ENCODE results near the gene KRCC1.

DNA sequence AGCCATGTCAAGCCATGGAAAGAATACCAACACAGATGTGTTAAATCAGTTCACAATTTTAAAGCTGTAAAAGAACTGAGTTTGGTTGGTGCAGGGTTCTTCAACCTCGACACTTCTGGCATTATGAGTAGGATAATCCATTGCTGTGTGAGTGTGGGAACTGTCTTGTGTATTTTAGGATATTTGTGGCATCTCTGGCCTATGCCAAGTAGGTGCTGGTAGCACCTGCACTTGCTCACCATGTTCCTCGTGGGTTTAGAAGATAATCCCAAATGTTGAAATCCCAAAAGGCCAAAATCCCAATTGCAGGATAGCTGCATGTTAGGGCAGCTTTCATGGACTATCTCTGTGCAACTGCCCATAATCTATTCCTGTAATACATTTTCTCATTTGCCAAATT is 3.8 kb downstream of the KRCC1 start:
- TF ChIP-seq, protein P1, sequence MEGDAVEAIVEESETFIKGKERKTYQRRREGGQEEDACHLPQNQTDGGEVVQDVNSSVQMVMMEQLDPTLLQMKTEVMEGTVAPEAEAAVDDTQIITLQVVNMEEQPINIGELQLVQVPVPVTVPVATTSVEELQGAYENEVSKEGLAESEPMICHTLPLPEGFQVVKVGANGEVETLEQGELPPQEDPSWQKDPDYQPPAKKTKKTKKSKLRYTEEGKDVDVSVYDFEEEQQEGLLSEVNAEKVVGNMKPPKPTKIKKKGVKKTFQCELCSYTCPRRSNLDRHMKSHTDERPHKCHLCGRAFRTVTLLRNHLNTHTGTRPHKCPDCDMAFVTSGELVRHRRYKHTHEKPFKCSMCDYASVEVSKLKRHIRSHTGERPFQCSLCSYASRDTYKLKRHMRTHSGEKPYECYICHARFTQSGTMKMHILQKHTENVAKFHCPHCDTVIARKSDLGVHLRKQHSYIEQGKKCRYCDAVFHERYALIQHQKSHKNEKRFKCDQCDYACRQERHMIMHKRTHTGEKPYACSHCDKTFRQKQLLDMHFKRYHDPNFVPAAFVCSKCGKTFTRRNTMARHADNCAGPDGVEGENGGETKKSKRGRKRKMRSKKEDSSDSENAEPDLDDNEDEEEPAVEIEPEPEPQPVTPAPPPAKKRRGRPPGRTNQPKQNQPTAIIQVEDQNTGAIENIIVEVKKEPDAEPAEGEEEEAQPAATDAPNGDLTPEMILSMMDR (IDR thresholded peaks at IDR 0.05), result no peak
- TF ChIP-seq POLR2A (IDR thresholded peaks at IDR 0.05), result no peak

Data from tibial nerve (tissue), 3 donors.